Trophoblast cell (in vitro differentiated cells and primary cell): ENCODE measurements around the gene ZDHHC14.

Source experiments
- DNase-seq, 2 donors: peaks; one replicate each; pipeline ENCODE4 v3.0.0-alpha.2; 2016
- H2AFZ ChIP-seq: 2 replicates; pipeline ENCODE4 v1.6.1; 2013; ENCODE audit warnings: low read length, moderate library complexity, mild to moderate bottlenecking; ENCODE audit not compliant: insufficient read depth, poor library complexity
- H2AK5ac ChIP-seq: 2 replicates; pipeline ENCODE4 v1.6.1; 2013; ENCODE audit warnings: mild to moderate bottlenecking, low read length
- H2BK120ac ChIP-seq: 2 replicates; pipeline ENCODE4 v1.6.1; 2013; ENCODE audit warnings: low read length, mild to moderate bottlenecking, moderate library complexity; ENCODE audit not compliant: insufficient read depth, poor library complexity
- H2BK12ac ChIP-seq: 2 replicates; pipeline ENCODE4 v1.6.1; 2013; ENCODE audit warnings: mild to moderate bottlenecking, low read length, moderate library complexity
- H2BK5ac ChIP-seq: 2 replicates; pipeline ENCODE4 v1.6.1; 2013; ENCODE audit warnings: low read length, low read depth, moderate library complexity, mild to moderate bottlenecking; ENCODE audit not compliant: poor library complexity
- H3K14ac ChIP-seq: 2 replicates; pipeline ENCODE4 v1.6.1; 2013; ENCODE audit warnings: mild to moderate bottlenecking, low read length
- H3K18ac ChIP-seq: 2 replicates; pipeline ENCODE4 v1.6.1; 2013; ENCODE audit warnings: mild to moderate bottlenecking, low read length
- H3K23ac ChIP-seq: 2 replicates; pipeline ENCODE4 v1.6.1; 2013; ENCODE audit warnings: low read length
- H3K27ac ChIP-seq: 2 replicates; pipeline ENCODE4 v1.5.1; 2013; ENCODE audit warnings: low read depth, mild to moderate bottlenecking, inconsistent platforms, low read length, moderate library complexity
- H3K27me3 ChIP-seq: 2 replicates; pipeline ENCODE4 v1.6.1; 2013; ENCODE audit warnings: inconsistent platforms, mild to moderate bottlenecking, low read length, moderate library complexity; ENCODE audit not compliant: insufficient read depth
- H3K36me3 ChIP-seq, 2 experiments: 1 replicate in 1 of 2; 2 replicates in 1 of 2; pipeline ENCODE4 v1.6.1; 2013; ENCODE audit warnings: low read length in 2 of 2, mild to moderate bottlenecking in 2 of 2, moderate library complexity in 1 of 2; ENCODE audit not compliant: insufficient read depth in 2 of 2, control insufficient read depth in 1 of 2
- H3K4ac ChIP-seq: 2 replicates; pipeline ENCODE4 v1.6.1; 2013; ENCODE audit warnings: low read depth, mild to moderate bottlenecking, low read length, moderate library complexity
- H3K4me1 ChIP-seq, 2 experiments: 1 replicate in 1 of 2; 2 replicates in 1 of 2; pipeline ENCODE4 v1.6.1; 2013; ENCODE audit warnings: low read length in 2 of 2, mild to moderate bottlenecking in 2 of 2, moderate library complexity in 1 of 2; ENCODE audit not compliant: insufficient read depth in 2 of 2, control insufficient read depth in 1 of 2
- H3K4me2 ChIP-seq: 2 replicates; pipeline ENCODE4 v1.6.1; 2013; ENCODE audit warnings: inconsistent platforms, mild to moderate bottlenecking, low read length, moderate library complexity
- H3K4me3 ChIP-seq: 2 replicates; pipeline ENCODE4 v1.5.1; 2013; ENCODE audit warnings: mild to moderate bottlenecking, low read depth, low read length, inconsistent platforms
- H3K79me1 ChIP-seq: one replicate; pipeline ENCODE4 v1.6.1; 2013; ENCODE audit warnings: low read length
- H3K79me2 ChIP-seq: 2 replicates; pipeline ENCODE4 v1.6.1; 2013; ENCODE audit warnings: low read length, mild to moderate bottlenecking; ENCODE audit not compliant: control insufficient read depth, insufficient read depth, poor library complexity
- H3K9ac ChIP-seq: 2 replicates; pipeline ENCODE4 v1.6.1; 2013; ENCODE audit warnings: mild to moderate bottlenecking, low read length
- H3K9me3 ChIP-seq: 2 replicates; pipeline ENCODE4 v1.6.1; 2013; ENCODE audit warnings: low read depth, mild to moderate bottlenecking, control low read depth, inconsistent platforms, low read length; ENCODE audit not compliant: insufficient read depth
- H4K12ac ChIP-seq: 2 replicates; pipeline ENCODE4 v1.6.1; 2013; ENCODE audit warnings: low read depth, mild to moderate bottlenecking, low read length, moderate library complexity
- H4K8ac ChIP-seq: 2 replicates; pipeline ENCODE4 v1.6.1; 2013; ENCODE audit warnings: low read depth, mild to moderate bottlenecking, low read length, moderate library complexity
- H4K91ac ChIP-seq: one replicate; pipeline ENCODE4 v1.6.1; 2013; ENCODE audit warnings: low read depth, mild to moderate bottlenecking, low read length, moderate library complexity
- WGBS: extraction: QIAGEN DNeasy Blood & Tissue Kit; methylation state at CpG from one replicate; pipeline ENCODE4 v1.1.7; 2013; ENCODE audit warnings: missing lambda C conversion rate; ENCODE audit not compliant: insufficient read length, insufficient coverage; ENCODE audit errors: extremely low coverage; 5-methylcytosine and 5-hydroxymethylcytosine counted together

The ZDHHC14 gene

DNA sequence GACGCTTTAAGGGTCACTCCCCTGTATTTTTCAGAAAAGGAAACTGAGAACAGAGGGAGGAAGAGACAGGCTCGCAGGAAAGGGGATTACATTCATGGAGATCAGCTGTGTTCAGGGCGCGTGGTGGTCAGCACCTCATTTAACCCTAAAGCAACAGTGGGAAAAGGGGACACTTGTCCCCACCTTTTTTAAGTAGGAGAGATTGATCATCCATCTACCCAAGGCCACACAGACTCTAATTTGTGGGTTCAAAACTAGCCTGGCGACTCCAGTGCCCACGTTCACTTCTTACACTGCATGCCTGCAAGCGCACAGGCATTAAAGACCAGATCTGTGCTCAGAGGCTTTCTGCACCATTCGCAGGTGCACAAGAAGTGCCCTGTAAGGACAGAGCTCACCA, 274.1 kb downstream of the ZDHHC14 start:
- H3K79me2 ChIP-seq = no peaks in the 10 kb centered on the region
- no peak overlapping the region for H3K4me3 ChIP-seq
- no peak overlapping the region for H2BK5ac ChIP-seq
- H3K36me3 ChIP-seq = no peaks in the 10 kb centered on the region
- H3K4me1 ChIP-seq = no peaks in the 10 kb centered on the region
- no peak for DNase-seq
- no peak overlapping the region for H3K4me2 ChIP-seq
- no peak overlapping the region for H3K14ac ChIP-seq
- H2AFZ ChIP-seq = no peak overlapping the region
- no peaks in the 10 kb centered on the region for H3K9me3 ChIP-seq
- no peak overlapping the region for H4K91ac ChIP-seq
- H3K18ac ChIP-seq = no peak overlapping the region
- WGBS = no CpG with 5 or more reads among the region's 8 CpGs
- no peak overlapping the region for H4K12ac ChIP-seq
- no peak overlapping the region for H3K9ac ChIP-seq
- no peak overlapping the region for H3K23ac ChIP-seq
- H3K79me1 ChIP-seq = no peaks in the 10 kb centered on the region
- no peak overlapping the region for H4K8ac ChIP-seq
- no peak overlapping the region for H3K4ac ChIP-seq
- H2BK120ac ChIP-seq = no peak overlapping the region
- H2AK5ac ChIP-seq = no peak overlapping the region
- H2BK12ac ChIP-seq = no peak overlapping the region
- no peaks in the 10 kb centered on the region for H3K27me3 ChIP-seq
- H3K27ac ChIP-seq = no peak overlapping the region

DNA sequence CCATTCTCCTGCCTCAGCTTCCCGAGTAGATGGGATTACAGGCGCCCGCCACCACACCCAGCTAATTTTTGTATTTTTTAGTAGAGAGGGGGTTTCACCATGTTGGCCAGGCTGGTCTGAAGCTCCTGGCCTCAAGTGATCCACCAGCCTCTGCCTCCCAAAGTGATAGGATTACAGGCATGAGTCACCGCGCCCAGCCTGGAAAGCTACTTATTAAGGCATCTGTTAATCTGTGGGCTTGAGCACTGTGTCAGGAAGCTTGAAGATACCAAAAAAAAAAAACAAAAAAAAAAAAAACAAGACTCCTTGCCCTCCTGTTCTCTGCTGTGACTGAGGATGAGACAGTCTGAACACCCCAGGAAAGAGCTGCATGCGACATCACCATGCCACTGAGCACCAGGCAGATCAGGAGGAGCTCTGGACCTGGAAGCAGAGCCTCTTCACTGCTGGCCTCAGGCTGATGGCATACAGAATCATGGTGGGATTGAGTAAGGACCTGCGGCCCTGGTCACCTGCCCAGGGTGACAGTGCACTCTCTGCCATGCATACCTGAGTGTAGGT, 275.5 kb downstream of the ZDHHC14 start:
- no peak overlapping the region for H4K12ac ChIP-seq

DNA sequence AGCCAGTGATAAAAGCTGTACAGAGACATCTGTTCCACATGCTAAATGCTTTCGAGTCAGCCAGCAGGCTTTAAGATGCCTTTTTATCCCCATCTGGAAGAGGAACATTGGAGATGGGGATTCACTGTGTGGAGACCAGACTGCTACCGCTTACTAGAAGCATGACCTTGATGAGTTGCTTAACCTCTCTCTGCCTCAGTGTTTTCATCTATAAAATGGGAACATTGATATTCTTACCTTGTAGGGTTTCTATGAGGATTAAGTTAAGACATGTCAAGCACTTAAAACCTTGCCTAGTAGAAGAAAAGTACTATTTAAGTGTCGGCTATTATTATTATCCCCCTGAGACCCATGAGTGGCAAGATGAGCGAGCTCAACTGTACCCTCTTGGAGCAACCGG, 276.8 kb downstream of the ZDHHC14 start:
- Histone ChIP-seq H3K4me2 (no peak overlapping the region), H2BK12ac (no peak overlapping the region), H3K4me3 (no peak overlapping the region), H3K14ac (no peak overlapping the region), H3K4me1 (no peaks in the 10 kb centered on the region), H3K36me3 (no peaks in the 10 kb centered on the region), H4K91ac (no peak overlapping the region), H3K23ac (no peak overlapping the region), H2BK120ac (no peak overlapping the region), H4K8ac (no peak overlapping the region), H3K27me3 (no peaks in the 10 kb centered on the region), H2AK5ac (no peak overlapping the region), H2BK5ac (no peak overlapping the region), H3K18ac (no peak overlapping the region), H3K9ac (no peak overlapping the region), H3K79me2 (no peaks in the 10 kb centered on the region), H3K27ac (no peak overlapping the region), H2AFZ (no peak overlapping the region), H3K9me3 (no peaks in the 10 kb centered on the region), H4K12ac (no peak overlapping the region), H3K4ac (no peak overlapping the region), H3K79me1 (no peaks in the 10 kb centered on the region)
- no CpG with 5 or more reads among the region's 5 CpGs for WGBS
- DNase-seq = no peak

More for the DNA sequence above, 275.5 kb downstream of the ZDHHC14 start:
- H3K9me3 ChIP-seq = no peaks in the 10 kb centered on the region
- no peak overlapping the region for H3K18ac ChIP-seq
- no peak overlapping the region for H2BK5ac ChIP-seq
- no peaks in the 10 kb centered on the region for H3K36me3 ChIP-seq
- no peak overlapping the region for H2AFZ ChIP-seq
- no peaks in the 10 kb centered on the region for H3K79me2 ChIP-seq
- H3K4me3 ChIP-seq = no peak overlapping the region
- H3K27me3 ChIP-seq = no peaks in the 10 kb centered on the region
- H4K91ac ChIP-seq = no peak overlapping the region
- no peak overlapping the region for H2BK120ac ChIP-seq
- no peak for DNase-seq
- H3K9ac ChIP-seq = no peak overlapping the region
- H3K23ac ChIP-seq = no peak overlapping the region
- no peak overlapping the region for H3K4ac ChIP-seq
- no peak overlapping the region for H2AK5ac ChIP-seq
- no peaks in the 10 kb centered on the region for H3K4me1 ChIP-seq
- no peak overlapping the region for H3K27ac ChIP-seq
- H2BK12ac ChIP-seq = no peak overlapping the region
- H4K8ac ChIP-seq = no peak overlapping the region
- H3K79me1 ChIP-seq = no peaks in the 10 kb centered on the region
- H3K4me2 ChIP-seq = no peak overlapping the region
- H3K14ac ChIP-seq = no peak overlapping the region
- no CpG with 5 or more reads among the region's 7 CpGs for WGBS

DNA sequence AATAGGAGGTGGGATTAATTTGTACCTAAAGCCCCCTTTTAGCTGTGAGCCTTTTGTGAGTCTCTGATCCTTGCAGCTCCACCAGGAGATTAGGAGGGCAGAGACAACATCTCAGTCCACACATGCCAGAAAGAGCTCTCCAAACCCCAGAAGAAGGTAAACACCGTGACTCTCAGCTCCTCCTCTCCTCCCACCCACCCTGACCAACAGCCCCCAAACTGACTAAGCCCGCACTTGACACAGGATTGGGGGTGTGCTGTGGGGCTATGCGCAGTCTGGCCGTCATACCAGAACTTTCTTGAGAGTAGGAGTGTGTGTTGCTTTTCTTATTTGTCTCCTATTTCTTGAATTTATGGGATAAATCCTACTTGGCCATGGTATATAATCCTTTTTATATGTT, 277.3 kb downstream of the ZDHHC14 start:
- H4K8ac ChIP-seq = no peak overlapping the region
- WGBS = no CpG with 5 or more reads among the region's 4 CpGs

More for the DNA sequence above, 277.3 kb downstream of the ZDHHC14 start:
- no peak overlapping the region for H3K18ac ChIP-seq
- H2AFZ ChIP-seq = no peak overlapping the region
- no peak overlapping the region for H2BK12ac ChIP-seq
- no peak overlapping the region for H4K12ac ChIP-seq
- H3K9me3 ChIP-seq = no peaks in the 10 kb centered on the region
- no peak overlapping the region for H4K91ac ChIP-seq
- H2BK120ac ChIP-seq = no peak overlapping the region
- H2AK5ac ChIP-seq = no peak overlapping the region
- no peak overlapping the region for H3K14ac ChIP-seq
- H3K79me1 ChIP-seq = no peaks in the 10 kb centered on the region
- no peaks in the 10 kb centered on the region for H3K36me3 ChIP-seq
- no peak overlapping the region for H3K27ac ChIP-seq
- no peaks in the 10 kb centered on the region for H3K27me3 ChIP-seq
- H3K23ac ChIP-seq = no peak overlapping the region
- no peak overlapping the region for H2BK5ac ChIP-seq
- H3K79me2 ChIP-seq = no peaks in the 10 kb centered on the region
- H3K4ac ChIP-seq = no peak overlapping the region
- no peak for DNase-seq
- no peak overlapping the region for H3K9ac ChIP-seq
- H3K4me3 ChIP-seq = no peak overlapping the region
- no peaks in the 10 kb centered on the region for H3K4me1 ChIP-seq
- H3K4me2 ChIP-seq = no peak overlapping the region
